Right hindlimb (tissue), 1 donor: ENCODE measurements around the gene LTBP3.
A peak's percentile ranks its signal among the peaks of the same experiment; 100 is the strongest.
"Not testable (repeated sequence)": the region's sequence is repeated elsewhere in the genome, so short reads cannot be mapped to it uniquely, and the experiment has no call there.

Source experiments
- DNase-seq: peaks from one replicate; pipeline ENCODE4 v3.0.0-alpha.2; 2018

The LTBP3 gene

GRCh38 chr11:65571420-65571819, 13.3 kb upstream of the LTBP3 start:
- no peak for DNase-seq

- peak; percentile 98 for DNase-seq
Measured at GRCh38 chr11:65569973-65570918, 12.1 kb upstream of the LTBP3 start, which contains the start of gene ZNRD2. TSS of gene ZNRD2 (plus strand) at chr11:65570477. CDS start at chr11:65570492, 15 bp downstream.

GRCh38 chr11:65569164-65569972, 11.2 kb upstream of the LTBP3 start:
- no peak for DNase-seq

GRCh38 chr11:65565624-65566453, 7.7 kb upstream of the LTBP3 start:
- DNase-seq: no peak

GRCh38 chr11:65564879-65565559, 6.9 kb upstream of the LTBP3 start:
- not testable (repeated sequence) for DNase-seq

GRCh38 chr11:65563601-65564000, 5.4 kb upstream of the LTBP3 start:
- DNase-seq: no peak

- no peak for DNase-seq
Measured at GRCh38 chr11:65562788-65563187, 4.6 kb upstream of the LTBP3 start.

GRCh38 chr11:65562020-65562419, 3.9 kb upstream of the LTBP3 start:
- DNase-seq: no peak

- DNase-seq: peak; percentile 84
Measured at GRCh38 chr11:65560555-65561418, 2.6 kb upstream of the LTBP3 start.

GRCh38 chr11:65559951-65560537, 1.9 kb upstream of the LTBP3 start:
- DNase-seq: no peak

- no peak for DNase-seq
Measured at GRCh38 chr11:65559535-65559934, 1.4 kb upstream of the LTBP3 start.

- DNase-seq: peak; percentile 89
Measured at GRCh38 chr11:65558930-65559509, 861 bp upstream of the LTBP3 start.

GRCh38 chr11:65557280-65558001, 718 bp downstream of the LTBP3 start:
- peak; percentile 63 for DNase-seq

- no peak for DNase-seq
Measured at GRCh38 chr11:65556470-65557279, 1.5 kb downstream of the LTBP3 start.

GRCh38 chr11:65555693-65556231, 2.4 kb downstream of the LTBP3 start:
- peak; percentile 73 for DNase-seq

- DNase-seq: no peak
Measured at GRCh38 chr11:65554842-65555430, 3.2 kb downstream of the LTBP3 start.

- no peak for DNase-seq
Measured at GRCh38 chr11:65554057-65554818, 3.9 kb downstream of the LTBP3 start.
